GM21737 (cell line): Measurements from ENCODE around the gene OR7G3.

Source experiments
- ATAC-seq: cut with Tn5 transposase; IDR thresholded peaks from one replicate; pipeline ENCODE4 v1.9.1; 2021; ENCODE audit warnings: mild to moderate bottlenecking, moderate library complexity; ENCODE audit not compliant: unreplicated experiment

The OR7G3 gene

GRCh38 chr19:9109959-9110358 is 16.8 kb downstream of the OR7G3 start:
- no peak for ATAC-seq

GRCh38 chr19:9107375-9107774 is 19.4 kb downstream of the OR7G3 start, which contains the start of gene OR7G2:
OR7G2 (minus strand) TSS chr19:9107475; CDS start chr19:9103243, 4,232 bp downstream.
- no peak for ATAC-seq

GRCh38 chr19:9086761-9087160 is 40.0 kb downstream of the OR7G3 start, which contains the start of gene OR1M1:
OR1M1 (plus strand) TSS chr19:9087061; CDS start chr19:9093245, 6,184 bp downstream.
- ATAC-seq: no peak

GRCh38 chr19:9078651-9079050 is 48.1 kb downstream of the OR7G3 start:
- ATAC-seq: no peak

- ATAC-seq: no peak
These were observed 49.8 kb downstream of the OR7G3 start for GRCh38 chr19:9076901-9077300.
